GM12878 (cell line): Measurements from ENCODE around the gene NRIP3. TPM values are rescaled to one million over a fixed set of nuclear protein-coding genes. Genes with fewer than 3 reads are reported as not detected.

Experiments
- ATAC-seq: fragments of 200-7000 bp; cut with Tn5 transposase; 3 replicates; pipeline ENCODE4 v1.9.1; 2020; ENCODE audit warnings: mild to moderate bottlenecking, moderate library complexity
- BruUV-seq: library from RNA; stranded (reverse); fragments of 400-500 nt; replicated peaks from 2 replicates; lab custom pipeline; 2021; lab: Mats Ljungman, UMichigan
- CTCF ChIA-PET: fragments of 300-600 bp; sonication (Branson Sonifier 250); formaldehyde crosslinking; extraction: SDS; loops from one replicate; lab custom pipeline; 2021; ENCODE audit warnings: inconsistent platforms; lab: Yijun Ruan, JAX
- POLR2A ChIA-PET: fragments of 350-600 bp; formaldehyde crosslinking; extraction: SDS; loops from one replicate; lab custom pipeline; 2021; ENCODE audit warnings: inconsistent platforms; lab: Charles Lee
- RAD21 ChIA-PET: fragments of 300-600 bp; sonication (Branson Sonifier 250); formaldehyde crosslinking; loops from one replicate; lab custom pipeline; 2023; ENCODE audit warnings: antibody characterized with exemption; ENCODE audit not compliant: unreplicated experiment; lab: Charles Lee
- SMC1A ChIA-PET: fragments of 300-600 bp; sonication (Branson Sonifier 250); formaldehyde crosslinking; loops from one replicate; lab custom pipeline; 2023; ENCODE audit not compliant: unreplicated experiment, uncharacterized antibody; lab: Charles Lee
- DNase-seq: peaks from one replicate; pipeline ENCODE4 v3.0.0-alpha.2; 2011; ENCODE audit warnings: low read depth, low spot score
- FAIRE-seq: peaks from 3 replicates; lab custom pipeline; 2011; peaks lifted over from hg19 to GRCh38; lab: Jason Lieb, UNC
- H2AFZ ChIP-seq: 2 replicates; pipeline ENCODE4 v1.6.0; 2011; ENCODE audit warnings: low read depth, low read length, control low read depth; ENCODE audit not compliant: control insufficient read depth
- H3K27ac ChIP-seq: 2 replicates; pipeline ENCODE4 v1.5.1; 2011; ENCODE audit warnings: control low read depth; ENCODE audit not compliant: control insufficient read depth, insufficient read depth
- H3K27me3 ChIP-seq, 2 experiments: replicated peaks in 1 of 2; 2 replicates each; pipeline versions ENCODE4 v1.6.0 to v1.6.1; 2011; ENCODE audit warnings: low read length in 1 of 2; ENCODE audit not compliant: control insufficient read depth in 2 of 2, insufficient read depth in 2 of 2
- H3K36me3 ChIP-seq, 2 experiments: 2 replicates each; pipeline ENCODE4 v1.5.1; 2011; ENCODE audit warnings: low read length in 1 of 2; ENCODE audit not compliant: control insufficient read depth in 2 of 2, insufficient read depth in 2 of 2
- H3K4me1 ChIP-seq: 2 replicates; pipeline ENCODE4 v1.6.1; 2011; ENCODE audit warnings: mild to moderate bottlenecking, low read length, moderate library complexity, mixed read lengths; ENCODE audit not compliant: control insufficient read depth, insufficient read depth
- H3K4me2 ChIP-seq: 2 replicates; pipeline ENCODE4 v1.6.0; 2011; ENCODE audit warnings: control low read depth; ENCODE audit not compliant: control insufficient read depth, insufficient read depth
- H3K4me3 ChIP-seq: fragments of 200-600 bp; sonication (generic); 2 replicates; pipeline ENCODE4 v1.5.1; 2016
- H3K79me2 ChIP-seq: 2 replicates; pipeline ENCODE4 v1.6.0; 2011; ENCODE audit warnings: low read length; ENCODE audit not compliant: control insufficient read depth, insufficient read depth
- H3K9ac ChIP-seq: 2 replicates; pipeline ENCODE4 v1.8.0; 2011; ENCODE audit warnings: low read length, control low read depth, mixed read lengths; ENCODE audit not compliant: control insufficient read depth, insufficient read depth
- H3K9me3 ChIP-seq: replicated peaks from 3 replicates; pipeline ENCODE4 v1.5.1; 2011; ENCODE audit warnings: mild to moderate bottlenecking, low read length; ENCODE audit not compliant: control insufficient read depth, insufficient read depth
- H4K20me1 ChIP-seq: 2 replicates; pipeline ENCODE4 v1.6.0; 2011; ENCODE audit not compliant: control insufficient read depth, insufficient read depth
- NR2C1 ChIP-seq: fragments of 450-650 bp; IDR thresholded peaks from 2 replicates; pipeline ENCODE4 v1.6.1; 2017; ENCODE audit warnings: antibody characterized with exemption, mild to moderate bottlenecking, moderate library complexity
- POLR2AphosphoS2 ChIP-seq: IDR thresholded peaks from 2 replicates; pipeline ENCODE4 v1.6.1; 2011; ENCODE audit warnings: low read depth, mild to moderate bottlenecking, low read length, improper control_type of control experiment, moderate library complexity
- RAD21 ChIP-seq: IDR thresholded peaks from 2 replicates; pipeline ENCODE4 v1.6.1; 2011; ENCODE audit warnings: mild to moderate bottlenecking, low read depth, low read length, moderate library complexity; ENCODE audit not compliant: insufficient read depth
- WGBS: methylation state at CpG from one replicate; pipeline ENCODE4 v1.1.6; 2016; ENCODE audit warnings: low lambda C conversion rate; ENCODE audit not compliant: insufficient replicate concordance, insufficient coverage; ENCODE audit errors: missing lambda C conversion rate; 5-methylcytosine and 5-hydroxymethylcytosine counted together
- in situ Hi-C: fragments of 300-500 bp; cut with MboI; formaldehyde crosslinking; loops from 9 replicates; pipeline ENCODE4 v1.14.3; 2018; ENCODE audit warnings: mixed read lengths
- intact Hi-C: fragments of 100-400 bp; cut with micrococcal nuclease; formaldehyde crosslinking; loops from one replicate; pipeline ENCODE4 v1.14.2; 2022; ENCODE audit not compliant: unreplicated experiment
- polyA plus RNA-seq, 11 experiments: library from polyadenylated mRNA; depleted of rRNA in 4 of 11; unstranded in 6 of 11; stranded (reverse) in 5 of 11; fragments of >200 nt; fragmentation: Nextera tagmentation in 4 of 11; fragmentation: Illumina TruSeq in 1 of 11; extraction: Ambion mirVana in 4 of 11; extraction: Trizol in 1 of 11; gene quantifications; 1 replicate in 1 of 11; 2 replicates in 10 of 11; pipeline versions ENCODE4 v1.2.1 to v1.2.3, GENCODE V29; 2011 to 2016; ENCODE audit warnings: inconsistent platforms in 2 of 11, missing spikeins in 2 of 11, low read depth in 1 of 11
- total RNA-seq, 4 experiments: library from RNA; depleted of rRNA in 3 of 4; stranded (reverse); fragments of >200 nt in 3 of 4; fragmentation: Illumina TruSeq in 1 of 4; extraction: Trizol in 1 of 4; gene quantifications; 2 replicates each; pipeline versions ENCODE4 v1.2.1 to v1.2.3, GENCODE V29; 2013 to 2021

Gene NRIP3
- total and polyA plus RNA-seq, 10 of the 15 experiments (the other 5 are each of a cell fraction or from before 2014, with no cell fraction given), result under 0.01 to 0.25 (median 0.09) TPM; not detected in 7

DNA sequence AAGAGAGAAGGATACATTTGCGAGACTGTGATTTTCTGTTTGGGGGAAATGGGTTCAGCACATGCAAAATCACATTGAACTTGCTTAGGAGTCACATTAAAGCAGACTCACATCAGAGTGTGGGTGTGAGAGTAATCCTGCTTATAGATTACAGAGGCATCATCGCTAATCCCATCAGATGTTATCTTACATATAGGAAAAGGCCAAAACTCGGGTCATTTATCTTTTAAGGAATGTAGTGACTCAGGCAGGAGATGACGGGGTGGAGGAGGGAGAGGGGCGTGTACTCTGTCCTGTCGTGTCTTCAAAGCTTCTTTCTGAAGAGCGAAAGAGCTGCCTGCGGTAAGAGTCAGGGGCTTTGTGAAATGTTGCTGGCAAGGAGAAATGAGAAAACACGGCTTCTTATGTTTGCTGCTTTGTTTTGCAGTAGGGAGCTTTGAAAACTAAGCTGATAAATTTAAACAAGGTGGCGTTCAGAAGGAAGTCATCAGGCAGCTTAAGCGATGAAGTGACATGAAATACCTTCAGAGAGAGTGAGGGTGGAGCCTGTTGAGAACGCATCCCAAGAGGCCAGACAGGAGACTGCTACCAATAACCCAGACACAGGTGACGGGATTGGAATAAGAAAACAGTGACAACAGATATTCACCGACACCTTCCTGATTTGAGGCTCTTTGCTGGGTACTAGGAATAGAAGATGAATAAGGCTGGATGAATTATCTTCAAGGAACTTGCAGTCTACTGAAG is 68.9 kb downstream of the NRIP3 start:
- FAIRE-seq, result no peak
- Histone ChIP-seq H3K79me2 (no peaks in the 10 kb centered on the region), H3K4me3 (no peak overlapping the region), H3K36me3 (no peaks in the 10 kb centered on the region), H3K27me3 (no peaks in the 10 kb centered on the region), H4K20me1 (no peaks in the 10 kb centered on the region), H3K27ac (no peak overlapping the region), H3K4me2 (no peak overlapping the region), H2AFZ (no peak overlapping the region), H3K9ac (no peak overlapping the region), H3K9me3 (no peaks in the 10 kb centered on the region), H3K4me1 (no peaks in the 10 kb centered on the region)
- intact Hi-C loops, result no loop called here
- 72% methylated on average over 14 of the region's 14 CpGs for WGBS
- CTCF ChIA-PET, result interaction anchor here (4.8 kb wide), 1 partner anchor 25 kb away, joined by 30 read pairs; no protein-coding TSS in a partner anchor
- in situ Hi-C loops, result no loop called here
- no peak for ATAC-seq
- DNase-seq, result no peak
- RAD21 ChIA-PET, result no interaction called here
- no TSS peak for BruUV-seq
- POLR2A ChIA-PET, result interaction anchor here (0.9 kb wide), 1 partner anchor 25 kb away, joined by 3 read pairs; no protein-coding TSS in a partner anchor
- TF ChIP-seq NR2C1, result no peak
- SMC1A ChIA-PET, result interaction anchor here (0.9 to 2.1 kb wide), 2 partner anchors 11 to 25 kb away, joined by 3 to 6 read pairs; no protein-coding TSS in a partner anchor

DNA sequence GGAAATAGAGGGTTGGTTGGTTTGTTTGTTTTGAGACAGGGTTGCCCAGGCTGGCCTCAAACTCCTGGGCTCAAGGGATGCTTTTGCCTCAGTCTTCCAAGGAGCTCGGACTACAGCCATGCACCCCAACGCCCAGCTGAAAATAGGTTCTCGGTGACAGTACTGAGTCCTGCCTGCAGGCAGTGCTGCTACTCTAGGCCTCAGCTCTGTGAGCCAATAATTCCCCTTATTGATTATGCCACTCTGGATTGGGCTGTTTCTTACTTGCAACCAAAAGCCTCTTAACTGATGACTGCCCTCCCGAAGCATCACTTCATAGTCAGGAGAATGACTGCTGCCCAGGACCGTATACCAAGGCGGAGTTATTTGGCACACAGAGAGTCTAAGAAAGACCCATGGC is 69.9 kb downstream of the NRIP3 start:
- 75% methylated on average over 6 of the region's 6 CpGs for WGBS
- ChIA-PET RAD21 (interaction anchor here (0.9 to 1.2 kb wide), 3 partner anchors 23 to 204 kb away, joined by 3 to 4 read pairs (median 3); partner anchors contain the start of gene AKIP1), CTCF (interaction anchor here (1.1 to 4.8 kb wide), 2 partner anchors 26 to 203 kb away, joined by 3 to 30 read pairs; no protein-coding TSS in a partner anchor), SMC1A (interaction anchor here (1.4 kb wide), 1 partner anchor 9 kb away, joined by 3 read pairs; the partner anchor contains the start of gene ASCL3), POLR2A (no interaction called here)
- no TSS peak for BruUV-seq
- Histone ChIP-seq H3K27me3 (no peaks in the 10 kb centered on the region), H3K4me2 (no peak overlapping the region), H3K27ac (no peak overlapping the region), H3K79me2 (no peaks in the 10 kb centered on the region), H4K20me1 (no peaks in the 10 kb centered on the region), H3K36me3 (no peaks in the 10 kb centered on the region), H3K4me3 (no peak overlapping the region), H2AFZ (no peak overlapping the region), H3K9me3 (no peaks in the 10 kb centered on the region), H3K9ac (no peak overlapping the region), H3K4me1 (no peaks in the 10 kb centered on the region)
- FAIRE-seq, result no peak
- intact Hi-C loops (no loop called here), in situ Hi-C loops (no loop called here)
- no peak for TF ChIP-seq POLR2AphosphoS2
- TF ChIP-seq RAD21, result 0 out of 2 replicates have a peak, but pooled peaks have one; percentile 23
- peak; percentile 51 for ATAC-seq
- no peak for DNase-seq
